MV-4-11 (cell line): Measurements from ENCODE around the gene HSD11B1L.
A peak's percentile ranks its signal among the peaks of the same experiment; 100 is the strongest.

Experiments used
- DNase-seq: peaks from one replicate; lab custom pipeline; 2025; lab: John Stamatoyannopoulos, UW

HSD11B1L gene

DNA sequence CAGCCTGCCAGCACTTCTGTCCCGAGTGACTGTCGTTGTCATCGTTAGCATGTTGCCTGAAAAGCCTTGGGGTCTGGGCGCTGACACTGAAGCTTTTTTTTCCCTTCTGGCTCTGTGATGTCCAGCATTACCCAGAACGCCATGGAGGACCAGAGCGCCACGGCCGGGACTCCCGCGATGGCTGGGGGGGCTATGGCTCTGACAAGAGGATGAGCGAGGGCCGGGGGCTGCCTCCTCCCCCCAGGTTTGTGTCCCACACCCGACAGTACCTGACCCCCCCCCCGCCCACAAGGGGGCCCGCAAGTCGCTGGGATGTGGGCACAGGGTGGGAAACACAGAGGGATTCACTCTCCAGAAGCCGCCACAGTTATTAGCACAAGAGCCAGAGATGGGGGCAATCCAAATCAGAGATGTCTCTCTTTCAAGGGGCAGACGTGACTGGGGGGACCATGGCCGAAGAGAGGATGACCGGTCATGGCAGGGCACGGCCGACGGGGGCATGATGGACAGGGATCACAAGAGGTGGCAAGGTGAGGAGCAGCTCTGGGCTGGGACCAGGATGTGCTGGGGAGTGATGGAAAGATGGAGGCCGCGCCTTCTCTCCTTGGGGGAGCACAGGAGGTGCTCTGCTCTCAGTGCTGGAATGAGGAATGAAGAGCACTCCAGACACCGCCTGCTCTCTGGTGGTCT lies 13.8 kb upstream of the HSD11B1L start:
- DNase-seq, result no peak

- DNase-seq, result no peak
These were observed 13.0 kb upstream of the HSD11B1L start for GRCh38 chr19:5667751-5668271.

- DNase-seq, result no peak
These were observed 11.6 kb upstream of the HSD11B1L start for GRCh38 chr19:5669212-5669611.

DNA sequence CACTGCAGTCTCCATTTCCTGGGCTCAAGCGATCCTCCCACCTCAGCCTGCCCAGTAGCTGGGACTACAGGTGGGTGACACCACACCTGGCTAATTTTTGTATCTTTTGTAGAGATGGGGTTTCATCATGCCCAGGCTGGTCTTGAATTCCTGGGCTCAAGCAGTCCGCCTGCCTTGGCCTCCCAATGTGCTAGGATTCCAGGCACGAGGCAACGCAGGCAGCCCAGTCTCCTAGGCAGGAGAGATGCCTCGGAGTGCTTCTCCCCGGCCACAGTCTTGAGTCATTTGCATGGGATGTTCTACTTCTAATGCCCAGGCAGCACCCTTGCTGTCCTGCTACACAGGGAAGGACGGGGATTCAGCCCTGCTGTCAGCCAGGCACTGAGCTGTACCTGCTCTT lies 9.2 kb upstream of the HSD11B1L start:
- no peak for DNase-seq

- DNase-seq, result peak; percentile 32
These were observed 7.9 kb upstream of the HSD11B1L start for GRCh38 chr19:5672708-5673459.

DNA sequence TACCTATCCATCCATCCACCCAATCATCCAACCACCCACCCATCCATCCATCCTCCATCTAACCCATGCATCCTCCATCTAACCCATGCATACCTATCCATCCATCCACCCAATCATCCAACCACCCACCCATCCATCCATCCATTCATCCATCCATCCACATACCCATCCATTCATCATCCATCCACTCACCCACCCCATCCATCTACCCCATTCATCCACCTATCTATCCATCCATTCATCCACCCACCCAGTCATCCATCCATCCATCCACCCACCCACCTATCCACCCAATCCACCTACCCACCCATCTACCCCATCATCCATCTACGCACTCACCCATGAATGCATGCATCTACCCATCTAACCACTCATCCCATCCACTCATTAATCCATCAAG lies 7.1 kb upstream of the HSD11B1L start:
- no peak for DNase-seq

- no peak for DNase-seq
These were observed 6.1 kb upstream of the HSD11B1L start for GRCh38 chr19:5674714-5675113.

GRCh38 chr19:5676105-5676771 lies 4.6 kb upstream of the HSD11B1L start:
- no peak for DNase-seq

GRCh38 chr19:5676772-5677105 lies 4.1 kb upstream of the HSD11B1L start:
- DNase-seq, result no peak

DNA sequence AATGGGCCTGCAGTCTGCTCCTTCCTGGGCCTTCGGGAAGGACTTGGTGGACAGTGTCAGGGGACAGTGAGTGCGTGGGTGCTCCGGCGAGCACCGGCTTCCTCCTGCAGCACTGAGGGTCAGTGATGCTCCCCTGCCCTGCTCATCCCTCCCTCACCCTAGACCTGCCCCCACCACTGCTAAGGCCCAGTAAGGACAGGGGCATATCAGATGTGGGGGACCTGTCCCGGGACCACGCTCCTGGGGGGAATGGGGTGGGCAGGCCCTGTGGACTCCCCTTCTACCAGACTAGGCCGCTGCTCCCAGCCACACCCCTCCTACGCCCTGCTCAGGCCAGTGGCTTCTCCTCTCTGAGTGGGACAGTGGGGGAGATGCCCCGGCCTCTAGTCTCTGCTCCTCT lies 3.7 kb upstream of the HSD11B1L start:
- DNase-seq, result no peak

DNA sequence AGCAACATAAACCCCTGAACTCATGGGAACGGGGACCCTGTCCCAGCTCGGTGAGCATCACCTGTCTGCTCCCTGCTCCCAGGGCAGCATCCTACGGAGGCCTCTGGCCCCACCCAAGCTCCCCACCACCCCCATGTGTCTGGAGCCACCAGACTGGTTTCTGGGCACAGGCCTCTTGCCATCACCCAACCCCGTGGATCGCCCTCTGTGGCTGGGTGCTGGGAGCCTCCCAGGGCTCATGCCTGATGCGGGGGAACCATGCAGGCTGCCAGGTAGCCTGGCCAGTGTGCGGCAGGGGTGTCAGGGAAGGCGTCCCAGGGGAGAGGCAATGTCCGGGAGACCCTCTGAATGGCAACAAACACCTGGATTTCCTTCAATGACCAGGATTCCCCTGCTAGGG lies 3.2 kb upstream of the HSD11B1L start:
- DNase-seq, result no peak

DNA sequence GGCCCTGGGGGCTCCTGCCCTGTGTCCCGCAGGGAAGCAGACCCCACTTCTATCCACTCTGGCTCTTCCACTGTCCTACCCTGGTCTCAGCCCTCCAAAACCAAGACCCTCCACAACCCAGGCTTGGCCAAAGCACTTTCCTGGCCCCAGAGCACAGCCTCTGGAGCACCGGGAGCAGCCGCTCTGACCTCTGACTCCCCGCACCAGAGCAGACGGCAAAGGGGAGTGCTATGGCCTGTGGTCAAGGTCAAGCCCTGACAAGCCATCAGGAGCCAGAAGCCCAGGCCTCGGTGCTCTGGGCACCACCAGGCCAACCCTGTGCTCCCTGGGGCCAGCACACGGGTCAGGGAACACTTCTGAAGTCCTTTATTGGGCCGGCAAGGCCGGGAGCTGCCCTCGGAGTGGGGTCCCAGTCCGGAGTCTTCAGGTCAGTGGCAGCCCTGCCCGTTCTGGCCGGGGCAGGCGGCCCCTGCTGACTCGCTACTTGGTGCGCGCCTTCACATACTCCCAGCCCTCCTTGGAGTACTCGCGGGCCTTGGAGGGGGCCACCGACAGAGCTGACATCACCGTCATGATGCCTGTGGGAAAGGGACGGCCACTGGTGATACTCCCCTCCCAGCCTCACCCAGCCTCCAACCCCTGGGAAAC lies 2.6 kb upstream of the HSD11B1L start:
- DNase-seq, result no peak

DNA sequence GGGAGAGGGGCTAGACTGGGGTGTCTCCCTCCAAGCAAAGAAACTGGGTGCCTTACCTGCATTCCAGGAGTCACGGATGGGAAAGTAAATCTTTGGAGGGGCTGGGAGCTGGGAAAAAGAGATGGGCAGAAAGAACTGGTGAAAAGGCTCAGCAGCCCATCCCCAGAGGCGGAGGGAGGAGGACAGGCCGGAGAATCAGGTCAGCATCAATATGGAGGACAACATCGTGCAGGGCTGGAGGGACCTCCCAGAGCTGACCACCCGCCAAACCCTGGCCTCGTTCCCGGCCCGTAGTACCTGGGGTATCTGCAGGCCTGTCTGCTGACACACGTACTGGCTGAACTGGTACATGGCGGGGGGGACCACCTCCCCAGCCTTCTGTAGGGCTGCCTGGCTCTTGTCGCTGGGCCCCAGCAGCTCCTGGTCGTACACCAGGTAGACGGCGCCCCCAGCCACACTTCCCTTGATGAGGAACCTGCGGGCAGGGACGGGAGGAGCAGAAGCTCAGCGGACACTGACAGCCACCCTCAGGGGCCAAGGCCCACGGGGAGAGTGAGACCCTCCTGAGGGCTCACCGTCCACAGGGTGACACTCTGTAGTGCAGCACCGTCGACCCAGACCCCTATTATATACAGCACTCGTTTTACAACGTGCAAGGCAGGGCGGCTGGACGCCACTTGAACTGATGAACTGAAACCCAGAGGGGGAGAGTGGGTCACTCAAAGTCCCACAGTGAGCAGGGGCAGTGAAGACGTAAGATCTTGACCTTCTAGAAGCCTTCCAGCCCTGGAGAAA lies 1.3 kb upstream of the HSD11B1L start:
- no peak for DNase-seq

DNA sequence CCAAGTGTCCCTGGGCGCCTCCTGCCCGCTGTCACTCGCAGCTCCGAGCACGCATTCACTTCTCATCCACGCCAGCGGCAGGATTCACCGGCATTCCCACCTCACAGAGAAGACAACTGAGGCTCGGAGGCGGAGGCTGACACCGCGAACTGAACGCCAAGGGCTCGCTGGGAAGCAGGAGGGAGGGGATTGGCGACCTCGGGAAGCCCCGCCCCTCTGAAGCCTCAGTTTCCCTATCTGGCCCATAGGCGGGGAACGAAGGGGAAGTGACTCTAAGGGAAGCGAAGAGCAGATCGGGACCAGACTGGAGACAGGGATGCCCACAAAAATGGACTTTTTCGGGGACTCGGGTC lies 767 bp upstream of the HSD11B1L start:
- DNase-seq, result no peak

DNA sequence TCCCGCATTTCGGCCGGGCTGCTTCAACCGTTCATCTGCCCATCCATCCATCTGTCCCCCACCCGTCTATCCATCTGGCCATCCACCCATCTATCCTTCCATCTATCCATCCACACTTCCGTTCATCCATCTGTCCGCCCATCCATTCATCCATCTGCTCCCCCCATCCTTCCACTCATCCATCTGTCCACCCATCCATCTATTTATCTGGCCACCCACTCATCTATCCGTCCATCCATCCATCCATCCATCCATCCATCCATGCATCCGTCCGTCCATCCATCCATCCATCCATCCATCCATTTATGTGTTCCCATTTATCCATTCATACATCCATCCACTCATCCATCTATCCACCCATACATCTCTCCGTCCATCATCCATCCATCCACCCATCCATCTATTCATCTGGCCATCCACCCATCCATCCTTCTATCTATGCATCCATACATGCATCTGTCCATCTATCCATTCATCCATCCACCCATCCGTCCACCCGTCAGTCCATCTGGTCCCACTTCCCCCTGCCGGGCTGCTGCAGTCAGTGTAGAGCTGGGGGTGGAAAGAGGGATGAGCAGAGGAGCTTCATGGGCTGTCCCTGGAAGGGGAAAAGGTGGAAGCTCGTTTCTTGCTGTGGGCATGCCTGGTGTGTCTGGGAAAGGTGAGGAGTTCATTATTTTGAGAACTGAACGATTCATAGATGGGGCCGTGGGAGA lies 722 bp downstream of the HSD11B1L start:
- DNase-seq, result no peak

GRCh38 chr19:5682107-5682482 lies 1.3 kb downstream of the HSD11B1L start:
- no peak for DNase-seq

DNA sequence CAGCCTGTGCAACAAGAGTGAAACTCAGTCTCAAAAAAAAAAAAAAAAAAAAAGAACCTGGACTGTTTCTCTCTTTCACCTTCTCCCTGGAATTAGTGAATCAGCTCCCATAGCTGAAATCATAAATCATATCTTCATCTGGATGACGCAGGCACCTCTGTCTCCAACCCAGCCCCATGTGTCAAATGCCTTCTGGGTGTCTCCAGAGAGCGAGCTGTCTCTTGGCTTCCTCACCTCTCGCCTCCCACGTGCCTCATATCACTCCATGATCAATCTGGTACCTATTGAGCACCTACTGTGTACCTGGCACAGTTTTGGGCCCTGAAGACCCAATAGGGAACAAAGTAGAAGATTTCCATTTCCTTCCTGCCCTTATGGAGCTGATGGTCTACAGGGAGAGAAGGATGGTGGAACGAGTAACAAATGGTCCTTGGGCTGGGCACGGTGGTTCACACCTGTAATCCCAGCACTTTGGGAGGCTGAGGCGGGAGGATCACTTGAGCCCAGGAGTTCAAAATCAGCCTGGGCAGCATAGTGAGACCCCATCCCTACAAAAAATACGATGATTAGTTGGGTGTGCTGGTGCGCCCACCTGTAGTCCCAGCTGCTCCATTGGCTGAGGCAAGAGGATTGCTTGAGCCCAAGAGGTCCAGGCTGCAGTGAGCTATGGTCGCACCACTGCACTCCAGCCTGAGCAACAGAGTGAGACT lies 2.5 kb downstream of the HSD11B1L start:
- DNase-seq, result no peak

DNA sequence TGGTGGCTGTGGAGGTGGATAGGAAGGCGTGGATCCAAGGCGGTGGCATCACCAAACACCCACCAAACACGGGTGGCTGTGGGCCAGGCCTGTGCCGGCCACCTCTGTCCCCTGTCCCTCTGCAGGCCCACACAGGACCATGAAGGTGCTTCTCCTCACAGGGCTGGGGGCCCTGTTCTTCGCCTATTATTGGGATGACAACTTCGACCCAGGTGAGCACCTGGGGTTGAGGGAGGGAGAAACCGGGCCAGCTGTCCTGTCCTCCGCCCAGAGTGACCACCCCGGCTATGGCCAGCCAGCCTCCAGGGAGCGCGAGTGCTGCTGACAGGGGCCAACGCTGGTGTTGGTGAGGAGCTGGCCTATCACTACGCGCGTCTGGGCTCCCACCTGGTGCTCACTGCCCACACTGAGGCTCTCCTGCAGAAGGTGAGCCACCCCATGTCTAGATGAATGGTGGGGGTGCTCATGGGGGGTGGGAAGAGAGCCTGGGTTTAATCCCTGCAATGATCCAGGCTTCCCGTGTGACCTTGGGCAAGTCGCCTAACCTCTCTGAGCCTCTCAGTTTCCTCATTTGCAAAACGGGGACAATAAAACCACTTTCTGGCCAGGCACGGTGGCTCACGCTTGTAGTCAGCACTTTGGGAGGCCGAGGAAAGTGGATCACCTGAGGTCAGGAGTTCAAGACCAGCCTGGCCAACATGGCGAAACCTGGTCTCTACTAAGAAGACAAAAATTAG lies 4.0 kb downstream of the HSD11B1L start:
- DNase-seq, result no peak

- DNase-seq, result no peak
These were observed 5.5 kb downstream of the HSD11B1L start for GRCh38 chr19:5686326-5686646.
